Measurements from ENCODE around the gene TST.
A peak's percentile ranks its signal among the peaks of the same experiment; 100 is the strongest.

TST gene

DNA sequence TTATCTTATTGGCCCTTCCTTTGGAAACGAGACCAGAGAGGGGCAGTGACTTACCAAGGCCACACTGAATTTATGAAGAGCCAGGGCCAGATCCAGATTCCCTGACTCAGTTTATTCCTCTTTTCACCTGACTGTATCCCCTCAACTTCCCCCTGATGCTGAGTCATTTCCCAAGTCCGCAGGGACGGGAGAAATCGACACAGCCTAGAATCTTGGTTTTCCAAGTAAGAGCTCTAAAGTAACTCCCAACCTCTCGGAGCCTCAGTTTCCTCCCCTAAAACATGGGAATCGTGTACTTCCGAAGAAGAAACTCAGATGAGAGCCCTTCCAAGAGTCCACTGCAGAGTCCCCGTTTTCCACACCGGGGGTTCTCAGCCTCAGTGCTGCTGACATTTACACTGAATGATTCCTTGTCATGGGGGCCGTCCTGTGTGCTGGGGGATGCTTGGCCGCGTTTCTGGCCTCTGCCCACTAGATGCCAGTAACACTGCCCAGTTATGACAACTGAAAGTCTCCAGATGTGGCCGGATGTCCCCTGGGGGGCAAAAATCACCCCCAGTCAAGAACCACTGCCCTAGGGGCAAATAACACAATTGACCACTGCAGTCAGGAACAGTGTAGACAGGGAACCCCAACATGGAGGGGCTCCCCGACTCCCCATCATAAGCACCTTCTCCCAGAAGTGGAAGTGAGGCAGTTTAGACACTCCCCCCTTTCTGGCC is 11.5 kb upstream of the TST start:
- DNase-seq: no peak

DNA sequence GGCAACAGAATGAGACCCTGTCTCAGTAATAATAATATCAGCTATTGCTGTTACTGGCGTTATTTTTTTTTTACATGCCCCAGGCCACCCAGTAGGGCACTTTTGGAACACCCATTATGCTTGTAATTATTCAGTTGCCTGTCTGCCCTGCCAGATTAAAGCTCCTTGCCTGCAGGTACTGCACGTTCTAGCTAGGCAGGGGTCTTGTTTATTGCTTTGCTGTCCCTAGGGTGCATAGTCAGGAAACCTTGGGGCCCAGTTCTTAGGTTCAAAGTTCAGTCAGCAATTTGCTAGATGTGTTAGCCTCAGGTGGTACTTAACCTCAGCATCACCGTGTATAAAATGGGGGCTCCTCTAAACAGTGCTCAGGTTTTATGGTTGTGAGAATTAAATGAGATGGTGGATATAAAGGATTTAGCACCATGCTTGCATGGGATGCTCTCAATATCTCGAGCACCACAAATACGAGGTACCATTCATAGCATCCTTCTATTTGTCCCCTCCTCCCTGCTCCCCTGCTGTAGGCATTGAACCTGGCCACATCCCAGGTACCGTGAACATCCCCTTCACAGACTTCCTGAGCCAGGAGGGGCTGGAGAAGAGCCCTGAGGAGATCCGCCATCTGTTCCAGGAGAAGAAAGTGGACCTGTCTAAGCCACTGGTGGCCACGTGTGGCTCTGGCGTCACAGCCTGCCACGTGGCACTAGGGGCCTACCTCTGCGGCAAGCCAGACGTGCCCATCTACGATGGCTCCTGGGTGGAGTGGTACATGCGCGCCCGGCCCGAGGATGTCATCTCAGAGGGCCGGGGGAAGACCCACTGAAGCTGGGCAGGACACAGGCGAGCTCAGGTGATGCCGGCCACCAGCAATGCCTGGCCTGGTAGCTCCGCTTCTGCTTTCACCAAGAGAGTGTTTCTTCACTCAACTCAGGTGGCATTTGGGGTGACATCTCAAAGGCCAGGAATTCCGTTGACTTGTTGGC is 9.7 kb upstream of the TST start:
- DNase-seq: no peak

- no peak for DNase-seq
These were observed 8.3 kb upstream of the TST start for GRCh38 chr22:37027556-37027955.

DNA sequence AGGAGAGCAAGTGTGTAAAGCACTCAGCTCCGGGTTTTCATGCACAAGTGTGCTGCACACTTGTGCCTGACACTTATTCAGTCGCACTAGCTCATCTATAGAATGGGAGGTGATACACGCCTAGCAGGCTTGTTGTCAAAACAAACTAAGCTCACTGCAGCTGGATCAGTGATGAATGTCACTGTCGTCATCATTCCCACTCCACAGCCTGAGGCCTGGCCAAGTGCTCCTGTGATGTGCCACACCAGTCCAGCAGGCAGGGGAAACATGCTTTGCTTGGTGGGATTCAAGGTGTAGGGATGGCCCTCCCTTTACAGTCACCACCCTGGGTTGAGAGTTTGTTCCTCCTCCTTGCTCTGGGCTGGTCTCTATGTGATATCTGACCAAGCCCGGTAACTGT is 7.1 kb upstream of the TST start:
- DNase-seq: no peak

GRCh38 chr22:37025500-37026070 is 6.3 kb upstream of the TST start:
- no peak for DNase-seq

- no peak for DNase-seq
These were observed 5.3 kb upstream of the TST start for GRCh38 chr22:37024339-37025157.

DNA sequence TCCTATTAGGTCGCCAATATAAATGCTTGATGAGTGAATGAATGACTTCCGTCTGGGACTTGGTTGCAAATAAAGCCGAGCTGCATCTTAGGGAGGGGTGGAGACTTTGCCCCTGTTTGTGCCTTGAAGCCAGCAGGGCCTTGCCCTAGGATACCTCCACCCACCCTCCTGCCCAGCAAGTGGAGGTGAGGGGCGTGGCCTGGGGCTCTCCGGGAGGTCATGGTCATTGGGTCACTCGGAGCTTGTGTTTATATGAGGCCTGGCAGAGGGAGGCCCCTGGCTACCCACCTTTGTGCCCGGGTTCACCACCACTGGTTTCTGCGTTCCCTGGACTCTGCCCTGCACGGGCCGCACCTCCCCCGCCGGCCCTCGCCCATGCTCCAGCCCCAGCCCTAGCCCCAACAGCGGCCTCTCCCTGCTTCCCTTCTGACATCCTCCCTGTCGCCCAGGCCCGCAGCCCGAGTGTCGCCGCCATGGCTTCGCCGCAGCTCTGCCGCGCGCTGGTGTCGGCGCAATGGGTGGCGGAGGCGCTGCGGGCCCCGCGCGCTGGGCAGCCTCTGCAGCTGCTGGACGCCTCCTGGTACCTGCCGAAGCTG is 4.6 kb upstream of the TST start:
- DNase-seq: no peak

- no peak for DNase-seq
These were observed 3.5 kb upstream of the TST start for GRCh38 chr22:37022483-37023337.

DNA sequence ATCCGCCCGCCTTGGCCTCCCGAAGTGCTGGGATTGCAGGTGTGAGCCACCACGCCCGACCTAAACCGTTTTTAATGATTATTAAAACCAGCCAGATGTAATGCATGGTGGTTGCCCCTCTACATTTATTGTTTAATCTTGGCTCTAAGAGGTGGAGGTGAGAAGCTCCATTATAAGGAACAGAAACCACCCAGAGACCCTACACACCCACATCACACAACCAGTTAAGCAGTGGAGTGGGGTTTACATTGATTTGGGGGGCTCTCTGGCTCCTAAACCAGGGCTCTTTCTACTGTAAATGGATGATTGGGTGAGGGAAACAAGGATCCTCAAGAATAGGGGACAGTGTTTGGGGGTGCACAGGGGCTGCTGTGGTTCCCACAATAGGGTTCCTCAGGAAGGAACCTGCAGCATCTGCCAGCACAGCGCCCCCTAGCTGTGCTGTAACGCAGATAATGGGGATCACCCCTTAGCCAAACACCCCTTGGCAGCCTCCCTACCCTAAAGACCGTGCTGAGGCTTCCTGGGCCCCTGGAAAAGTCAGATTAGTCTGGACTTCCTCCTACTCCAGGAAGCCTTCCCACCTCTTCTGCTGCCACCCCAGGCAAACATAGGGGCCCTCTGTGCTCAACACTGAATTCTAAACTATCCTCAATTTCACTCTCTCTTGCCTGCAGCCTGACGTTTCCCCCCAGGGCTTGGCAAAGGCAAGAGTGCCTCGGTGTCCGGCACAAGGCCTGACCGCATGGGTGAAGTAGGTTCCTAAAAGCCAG is 2.6 kb upstream of the TST start:
- DNase-seq: peak; percentile 29

- no peak for DNase-seq
These were observed 1.8 kb upstream of the TST start for GRCh38 chr22:37021041-37021440.

GRCh38 chr22:37020192-37020479 is 889 bp upstream of the TST start:
- DNase-seq: peak; percentile 42

- DNase-seq: peak; percentile 54
These were observed 385 bp downstream of the TST start for GRCh38 chr22:37018815-37019308.

DNA sequence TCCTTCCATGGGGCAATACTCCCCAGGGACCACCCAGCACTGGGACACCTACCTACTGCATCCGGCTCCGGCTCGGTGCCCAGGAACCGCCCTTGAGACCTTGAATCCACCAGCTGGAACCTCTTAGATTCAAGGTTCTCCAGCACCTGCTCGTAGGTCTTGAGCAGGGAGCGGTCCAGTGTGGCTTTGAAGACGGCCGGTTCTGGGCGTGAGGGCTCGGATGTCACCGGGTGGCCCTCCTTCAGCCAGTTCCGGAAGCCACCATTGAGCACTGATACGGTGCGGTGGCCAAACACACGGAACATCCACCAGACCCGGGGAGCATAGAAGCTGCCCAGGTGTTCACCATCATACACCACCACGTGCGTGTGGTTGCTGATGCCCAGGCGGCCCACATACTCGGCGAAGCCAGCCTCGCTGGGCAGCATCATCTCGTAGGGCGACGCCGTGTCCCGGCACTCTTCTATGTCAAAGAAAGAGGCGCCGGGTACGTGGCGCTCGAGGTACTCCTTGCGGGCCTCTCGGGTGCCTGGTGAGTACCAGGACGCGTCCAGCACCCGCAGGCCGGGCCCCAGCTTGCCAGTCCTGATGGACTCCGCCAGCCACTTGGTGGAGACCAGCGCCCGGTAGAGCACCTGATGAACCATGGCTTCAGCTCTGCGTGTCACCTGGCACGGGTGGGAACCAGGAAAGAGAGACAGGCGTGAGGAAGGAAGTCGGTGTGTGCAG is 997 bp downstream of the TST start:
- DNase-seq: no peak

- no peak for DNase-seq
These were observed 1.9 kb downstream of the TST start for GRCh38 chr22:37017356-37017755.

GRCh38 chr22:37016134-37016910 is 2.9 kb downstream of the TST start:
- no peak for DNase-seq

DNA sequence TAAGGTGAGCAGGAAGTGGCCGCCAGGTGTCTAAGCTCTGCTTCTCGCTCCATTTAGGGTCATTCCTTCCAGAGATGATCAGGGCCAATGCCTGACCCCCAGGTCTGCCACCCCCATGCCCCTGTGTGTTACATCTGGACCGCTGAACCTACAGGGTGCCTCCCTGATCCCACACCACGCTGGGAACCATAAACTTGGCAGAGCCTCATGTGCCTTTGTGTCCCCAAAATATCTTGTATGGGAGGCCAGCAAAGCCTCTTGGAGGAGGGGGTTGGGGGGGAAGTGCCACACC is 3.7 kb downstream of the TST start:
- DNase-seq: no peak

- DNase-seq: no peak
These were observed 4.2 kb downstream of the TST start for GRCh38 chr22:37014835-37015586.

DNA sequence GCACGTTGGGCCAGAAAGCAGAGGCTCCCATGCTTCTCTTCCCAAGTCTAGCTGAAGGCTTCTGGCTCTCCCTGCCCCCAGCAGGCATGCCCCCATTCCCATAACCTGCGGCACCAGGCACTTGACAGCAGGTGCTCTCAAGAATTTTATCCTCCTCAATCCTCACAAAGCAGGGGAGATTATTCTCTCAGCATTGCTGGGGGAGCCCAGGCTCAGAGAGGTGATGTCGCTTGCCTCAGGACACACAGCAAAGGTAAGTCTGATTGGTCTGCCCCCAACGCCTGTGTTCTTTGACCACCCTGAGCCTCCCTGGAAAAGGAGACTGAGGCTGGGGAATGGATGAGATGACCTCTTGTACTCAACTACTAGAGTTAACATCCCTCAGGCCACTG is 4.8 kb downstream of the TST start:
- DNase-seq: no peak

- no peak for DNase-seq
These were observed 6.3 kb downstream of the TST start for GRCh38 chr22:37012956-37013355.
